GM12865 (cell line): ENCODE data around the gene STT3B.

Experiments used
- DNase-seq: peaks from one replicate; pipeline ENCODE4 v3.0.0; 2010; ENCODE audit warnings: low read depth
- H3K4me3 ChIP-seq: 2 replicates; pipeline ENCODE4 v1.5.1; 2011; ENCODE audit warnings: mild to moderate bottlenecking, low read depth, low read length, control low read depth
- TF ChIP-seq, protein P1 (sequence below): IDR thresholded peaks from 2 replicates; pipeline ENCODE4 v1.5.1; 2011; ENCODE audit warnings: low read length, control low read depth, low read depth, inconsistent platforms; ENCODE audit not compliant: insufficient read depth; ENCODE audit errors: missing control alignments

STT3B gene

DNA sequence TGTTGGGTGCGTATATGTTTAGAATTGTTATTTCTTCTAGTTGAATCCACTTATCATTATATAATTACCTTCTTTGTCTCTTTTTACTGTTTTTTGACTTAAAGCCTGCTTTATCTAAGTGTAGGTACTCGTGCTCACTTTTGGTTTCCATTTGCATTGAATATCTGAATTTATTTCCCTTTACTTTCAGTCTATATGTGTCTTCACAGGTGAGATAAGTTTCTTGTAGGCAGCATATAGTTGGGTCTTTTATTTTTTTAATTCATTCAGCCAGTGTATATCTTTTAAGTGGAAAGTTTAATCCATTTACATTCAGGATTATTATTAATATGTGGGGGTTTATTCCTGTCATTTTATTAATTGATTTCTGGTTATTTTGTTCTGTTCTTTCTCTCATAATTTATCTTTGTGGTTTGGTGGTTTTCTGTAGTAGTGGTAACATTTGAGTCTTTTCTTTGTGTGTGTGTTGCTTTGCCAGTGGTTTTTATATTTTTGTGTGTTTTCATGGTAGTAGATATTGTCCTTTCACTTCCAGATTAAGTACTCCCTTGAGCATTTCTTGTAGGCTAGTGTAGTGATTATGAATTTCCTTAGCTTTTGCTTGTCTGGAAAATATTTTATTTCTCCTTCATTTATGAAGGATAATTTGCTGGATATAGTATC, 27.3 kb downstream of the STT3B start:
- TF ChIP-seq, protein P1, sequence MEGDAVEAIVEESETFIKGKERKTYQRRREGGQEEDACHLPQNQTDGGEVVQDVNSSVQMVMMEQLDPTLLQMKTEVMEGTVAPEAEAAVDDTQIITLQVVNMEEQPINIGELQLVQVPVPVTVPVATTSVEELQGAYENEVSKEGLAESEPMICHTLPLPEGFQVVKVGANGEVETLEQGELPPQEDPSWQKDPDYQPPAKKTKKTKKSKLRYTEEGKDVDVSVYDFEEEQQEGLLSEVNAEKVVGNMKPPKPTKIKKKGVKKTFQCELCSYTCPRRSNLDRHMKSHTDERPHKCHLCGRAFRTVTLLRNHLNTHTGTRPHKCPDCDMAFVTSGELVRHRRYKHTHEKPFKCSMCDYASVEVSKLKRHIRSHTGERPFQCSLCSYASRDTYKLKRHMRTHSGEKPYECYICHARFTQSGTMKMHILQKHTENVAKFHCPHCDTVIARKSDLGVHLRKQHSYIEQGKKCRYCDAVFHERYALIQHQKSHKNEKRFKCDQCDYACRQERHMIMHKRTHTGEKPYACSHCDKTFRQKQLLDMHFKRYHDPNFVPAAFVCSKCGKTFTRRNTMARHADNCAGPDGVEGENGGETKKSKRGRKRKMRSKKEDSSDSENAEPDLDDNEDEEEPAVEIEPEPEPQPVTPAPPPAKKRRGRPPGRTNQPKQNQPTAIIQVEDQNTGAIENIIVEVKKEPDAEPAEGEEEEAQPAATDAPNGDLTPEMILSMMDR: no peak
- peak; percentile 13 for DNase-seq

DNA sequence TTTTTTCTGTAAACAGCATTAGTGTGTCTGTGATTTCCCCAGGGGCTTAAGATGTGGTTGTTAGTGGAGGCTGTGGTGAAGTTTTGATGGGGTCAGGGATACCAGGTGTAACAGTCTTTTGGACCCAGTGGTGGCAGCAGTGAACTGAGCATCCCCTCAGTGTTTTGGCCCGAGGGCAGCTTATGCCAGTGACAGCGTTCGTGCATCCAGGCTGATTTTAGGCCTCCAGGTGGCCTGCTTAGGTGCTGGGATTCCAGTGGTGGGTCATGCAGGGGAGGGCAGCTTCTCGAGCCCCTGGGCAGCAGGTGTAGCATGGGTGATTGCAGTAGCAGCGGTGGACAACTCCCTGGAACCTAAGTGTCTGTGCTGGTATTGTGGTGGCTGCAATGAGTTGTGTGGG, 29.2 kb downstream of the STT3B start:
- H3K4me3 ChIP-seq: no peak overlapping the region
- no peak for DNase-seq
- TF ChIP-seq, protein P1: no peak

More for the DNA sequence above, 27.3 kb downstream of the STT3B start:
- H3K4me3 ChIP-seq: no peak overlapping the region

DNA sequence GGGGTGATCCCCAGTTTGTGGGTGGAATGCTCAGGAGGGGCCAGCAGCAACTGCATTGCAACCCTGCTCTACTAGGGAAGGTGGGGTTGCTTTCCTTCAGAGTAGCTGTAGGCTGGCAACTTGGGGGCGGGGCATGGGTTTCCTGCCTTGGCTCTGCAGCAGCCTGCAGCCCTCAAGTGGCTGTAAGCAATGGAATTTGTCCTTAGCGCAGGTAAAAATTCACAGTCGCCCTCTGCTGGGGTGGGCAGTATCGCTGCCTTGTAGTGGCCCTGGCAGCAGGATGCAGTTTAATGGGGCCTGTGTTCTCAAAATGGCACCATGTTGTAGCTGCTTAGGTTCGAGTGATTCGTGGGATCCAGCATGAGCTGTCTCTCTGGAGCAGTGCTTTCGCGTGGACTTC, 29.8 kb downstream of the STT3B start:
- TF ChIP-seq, protein P1: no peak
- no peak overlapping the region for H3K4me3 ChIP-seq
- DNase-seq: no peak

DNA sequence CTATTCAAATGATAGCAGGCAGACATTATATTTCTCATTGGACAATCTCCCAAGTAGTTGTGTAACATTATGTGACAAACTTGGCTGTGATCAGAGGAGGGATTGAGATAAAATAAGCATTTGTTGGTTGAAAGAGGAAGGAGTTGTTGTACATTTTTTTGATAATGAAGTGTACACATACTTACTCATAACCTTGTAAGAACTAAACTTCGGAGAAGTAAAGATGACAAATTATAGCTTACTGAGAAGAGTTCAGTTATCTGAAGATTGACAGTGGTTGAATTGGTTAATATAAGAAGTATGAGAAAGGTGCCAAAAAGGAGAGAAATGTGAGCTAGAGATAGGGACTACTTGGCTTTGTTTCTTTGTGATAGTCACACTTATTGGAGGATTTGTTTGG, 32.6 kb downstream of the STT3B start:
- TF ChIP-seq, protein P1: no peak
- DNase-seq: no peak
- H3K4me3 ChIP-seq: no peak overlapping the region

DNA sequence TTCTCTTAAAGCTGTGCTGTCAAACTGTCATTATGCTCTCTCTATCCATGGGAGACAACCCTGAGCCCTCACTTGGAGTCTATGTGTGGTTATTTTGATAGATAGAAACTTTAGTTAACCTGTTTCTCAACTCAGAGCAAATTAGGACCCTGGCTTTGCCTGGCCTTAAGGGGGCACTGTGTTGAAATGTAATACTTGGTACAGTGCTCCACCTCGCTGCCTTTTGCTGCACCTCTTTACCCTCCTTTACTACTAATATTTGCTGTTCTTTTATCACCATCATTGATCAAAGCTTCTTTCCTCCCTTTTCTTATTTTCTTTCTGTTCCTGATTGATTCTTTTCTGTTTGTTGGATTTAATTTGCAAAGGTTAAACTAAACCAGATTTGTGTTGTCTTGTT, 34.3 kb downstream of the STT3B start:
- DNase-seq: peak; percentile 18
- TF ChIP-seq, protein P1: peak; percentile 28

DNA sequence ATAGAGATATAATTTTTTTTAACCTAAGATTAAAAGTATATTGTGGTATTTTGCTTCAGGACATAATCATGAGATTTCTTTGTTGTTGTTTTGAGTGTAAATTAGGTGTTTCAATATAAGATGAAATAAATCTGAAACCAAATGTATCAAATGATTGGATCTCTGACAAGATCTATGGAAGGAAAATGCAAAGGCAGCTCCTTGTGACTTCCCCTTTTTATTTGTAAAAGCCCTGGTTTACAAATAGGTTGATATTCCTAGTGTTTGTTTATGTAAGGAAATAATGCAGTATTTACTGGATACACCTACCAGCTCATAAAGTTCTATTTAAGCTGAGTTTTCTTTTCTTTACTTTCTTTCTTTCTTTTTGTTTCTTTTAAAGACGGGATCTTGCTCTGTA, 35.9 kb downstream of the STT3B start:
- TF ChIP-seq, protein P1: no peak
- DNase-seq: no peak
- H3K4me3 ChIP-seq: no peak overlapping the region

More for the DNA sequence above, 34.3 kb downstream of the STT3B start:
- H3K4me3 ChIP-seq: no peak overlapping the region

DNA sequence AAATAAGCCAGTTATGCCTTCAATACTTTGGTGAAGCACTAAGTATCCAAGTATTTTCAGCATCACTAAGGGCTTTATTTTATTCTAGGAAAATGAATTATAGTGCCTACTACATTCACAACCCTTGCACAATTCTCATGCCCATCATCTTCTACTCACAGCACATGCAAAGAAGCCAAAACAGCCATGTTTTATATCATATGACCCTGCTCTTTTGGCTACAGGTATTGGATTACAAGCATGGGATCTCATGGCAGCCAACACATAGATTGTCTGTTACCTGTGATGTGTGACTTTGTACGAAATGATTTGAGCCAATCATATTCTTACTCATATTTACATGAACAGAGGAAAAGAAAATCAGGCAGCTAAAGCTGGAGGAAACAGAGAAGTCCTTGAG, 38.6 kb downstream of the STT3B start:
- TF ChIP-seq, protein P1: no peak
- no peak overlapping the region for H3K4me3 ChIP-seq
- no peak for DNase-seq
